ENCODE measurements around the gene FUT4. TPM values are rescaled to one million over a fixed set of nuclear protein-coding genes. Genes with fewer than 3 reads are reported as not detected.

FUT4 gene
- total and polyA plus RNA-seq, 7 donors = 0.37 to 2.2 (median 1.2) TPM

- no peaks in the 10 kb centered on the region for H3K9me3 ChIP-seq
- H3K27ac ChIP-seq = no peak overlapping the region
- 77 to 80% (median 78%) methylated on average over 2 of the region's 2 CpGs for WGBS, 3 donors
- no peaks in the 10 kb centered on the region for H3K4me1 ChIP-seq
- ATAC-seq = no peak
- no peak for DNase-seq
- intact Hi-C loops (cut with DNase I) = no loop called here
- no peaks in the 10 kb centered on the region for H3K27me3 ChIP-seq (ENCODE audit: insufficient read depth in 3 of 3, low read length in 2 of 3)
- TF ChIP-seq CTCF (IDR thresholded peaks at IDR 0.05) = no peak
- H3K36me3 ChIP-seq (ENCODE audit: insufficient read depth in 1 of 2, low read depth in 1 of 2) = no peaks in the 10 kb centered on the region
- no peak overlapping the region for H3K4me3 ChIP-seq
Observed at GRCh38 chr11:94515398-94515797, 28.3 kb upstream of the FUT4 start.

- no peak overlapping the region for H3K27ac ChIP-seq
- H3K9me3 ChIP-seq = no peaks in the 10 kb centered on the region
- ATAC-seq (no peak), DNase-seq (no peak)
- no peaks in the 10 kb centered on the region for H3K4me1 ChIP-seq
- 0 to 65% (median 56%) methylated on average over 1 of the region's 1 CpG for WGBS, 3 donors
- no peaks in the 10 kb centered on the region for H3K36me3 ChIP-seq (ENCODE audit: insufficient read depth in 1 of 2, low read depth in 1 of 2)
- TF ChIP-seq CTCF (IDR thresholded peaks at IDR 0.05) = no peak
- H3K27me3 ChIP-seq (ENCODE audit: insufficient read depth in 3 of 3, low read length in 2 of 3) = no peaks in the 10 kb centered on the region
- intact Hi-C loops (cut with DNase I) = no loop called here
- H3K4me3 ChIP-seq = no peak overlapping the region
Observed at GRCh38 chr11:94516725-94517124, 27.0 kb upstream of the FUT4 start.

- Histone ChIP-seq H3K4me3 (no peak overlapping the region), H3K36me3 (ENCODE audit: insufficient read depth in 1 of 2, low read depth in 1 of 2) (no peaks in the 10 kb centered on the region), H3K27ac (no peak overlapping the region), H3K4me1 (no peaks in the 10 kb centered on the region), H3K27me3 (ENCODE audit: insufficient read depth in 3 of 3, low read length in 2 of 3) (no peaks in the 10 kb centered on the region), H3K9me3 (no peaks in the 10 kb centered on the region)
- intact Hi-C loops (cut with DNase I) = no loop called here
- 38 to 56% (median 38%) methylated on average over 4 of the region's 4 CpGs for WGBS, 3 donors
- ATAC-seq = no peak
- DNase-seq = no peak
- no peak for TF ChIP-seq CTCF (IDR thresholded peaks at IDR 0.05)
Observed at GRCh38 chr11:94518300-94518699, 25.4 kb upstream of the FUT4 start.

GRCh38 chr11:94519478-94520084, 24.1 kb upstream of the FUT4 start:
- 6 to 19% (median 14%) methylated on average over 5 of the region's 5 CpGs for WGBS, 3 donors
- Histone ChIP-seq H3K9me3 (no peaks in the 10 kb centered on the region), H3K4me1 (no peaks in the 10 kb centered on the region), H3K4me3 (no peak overlapping the region), H3K27me3 (ENCODE audit: insufficient read depth in 3 of 3, low read length in 2 of 3) (no peaks in the 10 kb centered on the region), H3K27ac (no peak overlapping the region), H3K36me3 (ENCODE audit: insufficient read depth in 1 of 2, low read depth in 1 of 2) (no peaks in the 10 kb centered on the region)
- intact Hi-C loops (cut with DNase I) = loop anchor here (2.0 to 5.0 kb wide), 4 partner anchors 43 to 83 kb away; no protein-coding TSS in a partner anchor
- peak; percentile 71 for TF ChIP-seq CTCF (IDR thresholded peaks at IDR 0.05)
- no peak for DNase-seq
- ATAC-seq = peak in 1 of 4 donors; percentile 76

- Histone ChIP-seq H3K4me1 (no peaks in the 10 kb centered on the region), H3K4me3 (no peak overlapping the region), H3K36me3 (ENCODE audit: insufficient read depth in 1 of 2, low read depth in 1 of 2) (no peaks in the 10 kb centered on the region), H3K9me3 (no peaks in the 10 kb centered on the region), H3K27ac (no peak overlapping the region), H3K27me3 (ENCODE audit: insufficient read depth in 3 of 3, low read length in 2 of 3) (no peaks in the 10 kb centered on the region)
- no peak for ATAC-seq
- 48 to 62% (median 54%) methylated on average over 5 of the region's 5 CpGs for WGBS, 3 donors
- intact Hi-C loops (cut with DNase I) = loop anchor here (2.0 to 5.0 kb wide), 4 partner anchors 41 to 81 kb away; no protein-coding TSS in a partner anchor
- DNase-seq = no peak
- TF ChIP-seq CTCF (IDR thresholded peaks at IDR 0.05) = no peak
Observed at GRCh38 chr11:94521684-94522083, 22.0 kb upstream of the FUT4 start.

All from psoas muscle (tissue), 8 donors.